ENCODE measurements around the gene NOS1AP. TPM values are rescaled to one million over a fixed set of nuclear protein-coding genes. Genes with fewer than 3 reads are reported as not detected.

Gene NOS1AP
- 1 to 10 TPM; 4.2 to 6.2 TPM for total RNA-seq
- 1 to 10 TPM; 2.2 to 3.8 (median 3.1) TPM for polyA plus RNA-seq (ENCODE audit: insufficient read length in 6 of 6)
- long read RNA-seq, donor 1: 0 reads
- long read RNA-seq, donor 2: 0 reads
- long read RNA-seq, donor 3: 0 reads
- long read RNA-seq, donor 4, partial matches to known transcripts: 2 of 3 reads
- long read RNA-seq, donor 4, other reads (novel, unspliced or antisense): 1 of 3 reads
- long read RNA-seq, donor 5: 0 reads
- long read RNA-seq, donor 6: 0 reads
- long read RNA-seq, donor 7, partial matches to known transcripts: 0 of 1 reads
- long read RNA-seq, donor 7, other reads (novel, unspliced or antisense): 0 of 1 reads
- long read RNA-seq, donor 8: 0 reads
- long read RNA-seq, donor 9: 0 reads
- long read RNA-seq, donor 10, partial matches to known transcripts: 1 of 1 reads
- long read RNA-seq, donor 10, other reads (novel, unspliced or antisense): 0 of 1 reads
- long read RNA-seq, donor 11, full-length matches to known transcripts: 2 of 2 reads
- long read RNA-seq, donor 11, partial matches to known transcripts: 0 of 2 reads
- long read RNA-seq, donor 11, other reads (novel, unspliced or antisense): 0 of 2 reads
- long read RNA-seq, donor 12: 0 reads

DNA sequence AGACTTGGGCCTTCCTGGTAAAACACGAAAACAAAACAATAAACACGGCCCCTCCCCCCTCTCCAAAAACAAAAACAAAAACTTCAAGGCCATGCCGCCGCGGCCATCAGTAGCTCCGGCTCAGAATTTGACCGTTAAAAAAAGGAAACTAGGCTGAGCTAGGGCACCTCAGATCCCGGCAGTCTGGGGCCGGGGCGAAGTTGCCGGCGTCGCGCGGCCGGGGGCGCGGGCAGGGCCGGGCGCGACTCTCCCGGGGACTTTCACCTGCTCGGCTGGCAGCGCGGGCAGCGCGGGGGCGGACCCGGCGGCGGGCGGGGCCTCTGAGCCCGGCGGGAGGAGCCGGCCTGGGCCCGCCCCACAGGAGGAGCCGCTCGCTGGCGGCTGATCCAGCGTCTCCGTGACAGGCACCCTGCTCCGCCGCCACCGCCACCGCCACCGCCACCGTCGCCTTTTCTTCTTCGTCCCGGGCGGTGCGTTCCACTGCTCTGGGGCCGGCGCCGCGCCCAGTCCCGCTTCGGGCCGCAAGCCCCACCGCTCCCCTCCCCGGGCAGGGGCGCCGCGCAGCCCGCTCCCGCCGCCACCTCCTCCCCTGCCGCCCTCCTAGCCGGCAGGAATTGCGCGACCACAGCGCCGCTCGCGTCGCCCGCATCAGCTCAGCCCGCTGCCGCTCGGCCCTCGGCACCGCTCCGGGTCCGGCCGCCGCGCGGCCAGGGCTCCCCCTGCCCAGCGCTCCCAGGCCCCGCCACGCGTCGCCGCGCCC, at the start of gene NOS1AP:
TSS of gene NOS1AP (plus strand) at position 358 of the 760 bp plus-strand sequence. CDS start 487 bp downstream, outside the sequence.
- H3K27ac ChIP-seq: peak within 1 kb of the TSS; percentile 39 to 48
- intact Hi-C loops (cut with DNase I): no loop called here
- ATAC-seq (peak; percentile 98), DNase-seq (peak; percentile 49 to 99 (median 82))
- TF ChIP-seq, protein P1, sequence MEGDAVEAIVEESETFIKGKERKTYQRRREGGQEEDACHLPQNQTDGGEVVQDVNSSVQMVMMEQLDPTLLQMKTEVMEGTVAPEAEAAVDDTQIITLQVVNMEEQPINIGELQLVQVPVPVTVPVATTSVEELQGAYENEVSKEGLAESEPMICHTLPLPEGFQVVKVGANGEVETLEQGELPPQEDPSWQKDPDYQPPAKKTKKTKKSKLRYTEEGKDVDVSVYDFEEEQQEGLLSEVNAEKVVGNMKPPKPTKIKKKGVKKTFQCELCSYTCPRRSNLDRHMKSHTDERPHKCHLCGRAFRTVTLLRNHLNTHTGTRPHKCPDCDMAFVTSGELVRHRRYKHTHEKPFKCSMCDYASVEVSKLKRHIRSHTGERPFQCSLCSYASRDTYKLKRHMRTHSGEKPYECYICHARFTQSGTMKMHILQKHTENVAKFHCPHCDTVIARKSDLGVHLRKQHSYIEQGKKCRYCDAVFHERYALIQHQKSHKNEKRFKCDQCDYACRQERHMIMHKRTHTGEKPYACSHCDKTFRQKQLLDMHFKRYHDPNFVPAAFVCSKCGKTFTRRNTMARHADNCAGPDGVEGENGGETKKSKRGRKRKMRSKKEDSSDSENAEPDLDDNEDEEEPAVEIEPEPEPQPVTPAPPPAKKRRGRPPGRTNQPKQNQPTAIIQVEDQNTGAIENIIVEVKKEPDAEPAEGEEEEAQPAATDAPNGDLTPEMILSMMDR (IDR thresholded peaks at IDR 0.05): no peak
- peak within 1 kb of the TSS; percentile 55 to 61 for H3K4me3 ChIP-seq
- H3K9me3 ChIP-seq: no peaks in the 10 kb centered on the region
- peaks cover 0 to 68% of the 10 kb centered on the region in 2 donors for H3K27me3 ChIP-seq
- H3K36me3 ChIP-seq: no peaks in the 10 kb centered on the region
- peaks cover 0 to 17% of the 10 kb centered on the region in 2 donors for H3K4me1 ChIP-seq

- DNase-seq (no peak), ATAC-seq (no peak)
- TF ChIP-seq, protein P1 (IDR thresholded peaks at IDR 0.05): no peak
- H3K4me1 ChIP-seq: peaks cover 0 to 48% of the 10 kb centered on the region in 2 donors
- intact Hi-C loops (cut with DNase I): no loop called here
- peaks cover 0 to 13% of the 10 kb centered on the region in 2 donors for H3K36me3 ChIP-seq
- no peak overlapping the region for H3K27ac ChIP-seq
- peaks cover 3 to 28% of the 10 kb centered on the region in 2 donors for H3K27me3 ChIP-seq
- H3K9me3 ChIP-seq: no peaks in the 10 kb centered on the region
- H3K4me3 ChIP-seq: no peak overlapping the region
Observed at GRCh38 chr1:162020150-162020549, 49.3 kb upstream of the NOS1AP start.

GRCh38 chr1:162021124-162021523, 48.4 kb upstream of the NOS1AP start:
- H3K4me1 ChIP-seq: peaks cover 0 to 44% of the 10 kb centered on the region in 2 donors
- TF ChIP-seq, protein P1 (IDR thresholded peaks at IDR 0.05): no peak
- H3K27me3 ChIP-seq: peaks cover 3 to 38% of the 10 kb centered on the region in 2 donors
- peak overlapping the region in 1 of 2 donors; percentile 60 for H3K4me3 ChIP-seq
- ATAC-seq: no peak
- peaks cover 0 to 13% of the 10 kb centered on the region in 2 donors for H3K36me3 ChIP-seq
- peak overlapping the region in 1 of 2 donors; percentile 45 for H3K27ac ChIP-seq
- intact Hi-C loops (cut with DNase I): no loop called here
- no peak for DNase-seq
- H3K9me3 ChIP-seq: no peaks in the 10 kb centered on the region

- intact Hi-C loops (cut with DNase I): no loop called here
- DNase-seq (no peak), ATAC-seq (no peak)
- Histone ChIP-seq H3K4me3 (peak overlapping the region; percentile 51 to 60), H3K9me3 (no peaks in the 10 kb centered on the region), H3K27me3 (peaks cover 3 to 51% of the 10 kb centered on the region in 2 donors), H3K4me1 (peaks cover 0 to 39% of the 10 kb centered on the region in 2 donors), H3K36me3 (peaks cover 0 to 13% of the 10 kb centered on the region in 2 donors), H3K27ac (peak overlapping the region in 1 of 2 donors; percentile 75)
- TF ChIP-seq, protein P1 (IDR thresholded peaks at IDR 0.05): no peak
Observed at GRCh38 chr1:162022626-162023025, 46.9 kb upstream of the NOS1AP start.
